ENCODE results near the gene DENND2D.

Gene DENND2D

GRCh38 chr1:111179968-111180533 is 20.4 kb downstream of the DENND2D start:
- TF ChIP-seq RAD21 (IDR thresholded peaks at IDR 0.05; ENCODE audit: low read depth): no peak
- no peak for TF ChIP-seq TCF12 (IDR thresholded peaks at IDR 0.05; ENCODE audit: low read depth)
- no peak for TF ChIP-seq FOXM1 (IDR thresholded peaks at IDR 0.05; ENCODE audit: borderline replicate concordance, low read depth)
- TF ChIP-seq TEAD4 (IDR thresholded peaks at IDR 0.05): no peak

- TF ChIP-seq TAF1 (IDR thresholded peaks at IDR 0.05; ENCODE audit: low read depth): no peak
- no peak for TF ChIP-seq EP300 (IDR thresholded peaks at IDR 0.05; ENCODE audit: borderline replicate concordance)
- no peak for TF ChIP-seq TCF12 (IDR thresholded peaks at IDR 0.05; ENCODE audit: low read depth)
- TF ChIP-seq MAX (IDR thresholded peaks at IDR 0.05): no peak
- TF ChIP-seq EGR1 (IDR thresholded peaks at IDR 0.05): no peak
- TF ChIP-seq RAD21 (IDR thresholded peaks at IDR 0.05; ENCODE audit: low read depth): no peak
- no peak for TF ChIP-seq YY1 (IDR thresholded peaks at IDR 0.05; ENCODE audit: low read depth)
- TF ChIP-seq FOXM1 (IDR thresholded peaks at IDR 0.05; ENCODE audit: borderline replicate concordance, low read depth): no peak
- TF ChIP-seq TEAD4 (IDR thresholded peaks at IDR 0.05): no peak
- TF ChIP-seq REST (IDR thresholded peaks at IDR 0.05; ENCODE audit: low read depth): no peak
- TF ChIP-seq CREB1 (IDR thresholded peaks at IDR 0.05; ENCODE audit: low read depth): no peak
- TF ChIP-seq CEBPB (IDR thresholded peaks at IDR 0.05): no peak
- no peak for TF ChIP-seq ZBTB7A (IDR thresholded peaks at IDR 0.05; ENCODE audit: low read depth)
- no peak for TF ChIP-seq USF1 (IDR thresholded peaks at IDR 0.05)
Measured at GRCh38 chr1:111176678-111177077, 23.8 kb downstream of the DENND2D start.

GRCh38 chr1:111175349-111175748 is 25.1 kb downstream of the DENND2D start:
- TF ChIP-seq ZBTB7A (IDR thresholded peaks at IDR 0.05; ENCODE audit: low read depth) (no peak), TCF12 (IDR thresholded peaks at IDR 0.05; ENCODE audit: low read depth) (no peak), CEBPB (IDR thresholded peaks at IDR 0.05) (peak; percentile 40; the same call in 1 of the 2 replicates)

- no peak for TF ChIP-seq TCF12 (IDR thresholded peaks at IDR 0.05; ENCODE audit: low read depth)
- TF ChIP-seq ZBTB7A (IDR thresholded peaks at IDR 0.05; ENCODE audit: low read depth): no peak
- no peak for TF ChIP-seq REST (IDR thresholded peaks at IDR 0.05; ENCODE audit: low read depth)
- TF ChIP-seq TEAD4 (IDR thresholded peaks at IDR 0.05): no peak
- no peak for TF ChIP-seq NFIC (IDR thresholded peaks at IDR 0.05)
- TF ChIP-seq EP300 (IDR thresholded peaks at IDR 0.05; ENCODE audit: borderline replicate concordance): no peak
- TF ChIP-seq FOXM1 (IDR thresholded peaks at IDR 0.05; ENCODE audit: borderline replicate concordance, low read depth): no peak
- TF ChIP-seq RAD21 (IDR thresholded peaks at IDR 0.05; ENCODE audit: low read depth): no peak
- no peak for TF ChIP-seq CREB1 (IDR thresholded peaks at IDR 0.05; ENCODE audit: low read depth)
- TF ChIP-seq EGR1 (IDR thresholded peaks at IDR 0.05): no peak
- TF ChIP-seq TAF1 (IDR thresholded peaks at IDR 0.05; ENCODE audit: low read depth): no peak
- no peak for TF ChIP-seq USF1 (IDR thresholded peaks at IDR 0.05)
- TF ChIP-seq MAX (IDR thresholded peaks at IDR 0.05): no peak
- TF ChIP-seq YY1 (IDR thresholded peaks at IDR 0.05; ENCODE audit: low read depth): no peak
- no peak for TF ChIP-seq CEBPB (IDR thresholded peaks at IDR 0.05)
Measured at GRCh38 chr1:111174070-111174469, 26.4 kb downstream of the DENND2D start.

- TF ChIP-seq CREB1 (IDR thresholded peaks at IDR 0.05; ENCODE audit: low read depth) (no peak), YY1 (IDR thresholded peaks at IDR 0.05; ENCODE audit: low read depth) (no peak), REST (IDR thresholded peaks at IDR 0.05; ENCODE audit: low read depth) (no peak), RAD21 (IDR thresholded peaks at IDR 0.05; ENCODE audit: low read depth) (no peak), EGR1 (IDR thresholded peaks at IDR 0.05) (no peak)
Measured at GRCh38 chr1:111172463-111172862, 28.0 kb downstream of the DENND2D start.

Data from Ishikawa (cell line).